ENCODE measurements around the gene PRR11. TPM values are rescaled to one million over a fixed set of nuclear protein-coding genes. Genes with fewer than 3 reads are reported as not detected.

PRR11 gene
- 2.0 and 41.4 TPM in 2 replicates for total RNA-seq

GRCh38 chr17:59155439-59156177 is at the start of gene PRR11:
PRR11 (plus strand) TSS chr17:59155746; CDS start chr17:59169753, 14,007 bp downstream.

GRCh38 chr17:59106463-59107305 is 48.9 kb upstream of the PRR11 start, which contains the start of gene TRIM37:
TRIM37 (minus strand) TSS chr17:59106880; CDS start chr17:59106461, 419 bp downstream.

GRCh38 chr17:59154721-59155438 is 666 bp upstream of the PRR11 start, which contains the start of gene SKA2:
SKA2 (minus strand) TSS chr17:59155186; CDS start chr17:59155163, 23 bp downstream.

GRCh38 chr17:59220328-59221158 is 65.0 kb downstream of the PRR11 start, which contains the start of gene GDPD1:
GDPD1 (plus strand) TSS chr17:59220511; CDS start chr17:59220610, 99 bp downstream.

Other genes starting within 250 kb of the PRR11 start
- gene TRIM37, start 48.9 kb upstream of the PRR11 start, total RNA-seq: 15.4 and 26.5 TPM in 2 replicates
- 19.9 and 22.2 TPM in 2 replicates for gene SKA2, start 560 bp upstream of the PRR11 start, total RNA-seq
- gene SMG8, start 54.3 kb downstream of the PRR11 start, total RNA-seq: 12.5 and 14.3 TPM in 2 replicates
- 0.12 and 0.34 TPM in 2 replicates for gene GDPD1, start 64.8 kb downstream of the PRR11 start, total RNA-seq
- 5.8 and 20.9 TPM in 2 replicates for gene YPEL2, start 175.9 kb downstream of the PRR11 start, total RNA-seq

Data from pericardium fibroblast (primary cell).